Pulmonary artery endothelial cell (primary cell): Measurements from ENCODE around the gene IL1RAP. TPM values are rescaled to one million over a fixed set of nuclear protein-coding genes. Genes with fewer than 3 reads are reported as not detected.
"Not testable (repeated sequence)": the region's sequence is repeated elsewhere in the genome, so short reads cannot be mapped to it uniquely, and the experiment has no call there.

Experiments used
- DNase-seq: peaks from one replicate; pipeline ENCODE4 v3.0.0-alpha.2; 2011; ENCODE audit warnings: low read depth, low spot score
- total RNA-seq: library from RNA; depleted of rRNA; stranded (reverse); fragments of >200 nt; gene quantifications from 2 replicates; pipeline ENCODE4 v1.2.3, GENCODE V29; 2014

Gene IL1RAP
- total RNA-seq, 1 donor from 2014 or later = 9.4 TPM

GRCh38 chr3:190646996-190647395 is 133.1 kb downstream of the IL1RAP start:
- no peak for DNase-seq

DNA sequence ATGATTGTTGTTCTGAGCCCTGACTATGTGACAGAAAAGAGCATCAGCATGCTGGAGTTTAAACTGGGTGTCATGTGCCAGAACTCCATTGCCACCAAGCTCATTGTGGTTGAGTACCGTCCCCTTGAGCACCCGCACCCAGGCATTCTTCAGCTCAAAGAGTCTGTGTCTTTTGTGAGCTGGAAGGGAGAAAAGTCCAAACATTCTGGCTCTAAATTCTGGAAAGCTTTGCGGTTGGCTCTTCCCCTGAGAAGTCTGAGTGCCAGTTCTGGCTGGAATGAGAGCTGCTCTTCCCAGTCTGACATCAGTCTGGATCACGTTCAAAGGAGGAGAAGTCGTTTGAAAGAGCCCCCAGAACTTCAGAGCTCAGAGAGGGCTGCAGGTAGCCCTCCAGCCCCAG is 142.0 kb downstream of the IL1RAP start:
- DNase-seq = no peak

DNA sequence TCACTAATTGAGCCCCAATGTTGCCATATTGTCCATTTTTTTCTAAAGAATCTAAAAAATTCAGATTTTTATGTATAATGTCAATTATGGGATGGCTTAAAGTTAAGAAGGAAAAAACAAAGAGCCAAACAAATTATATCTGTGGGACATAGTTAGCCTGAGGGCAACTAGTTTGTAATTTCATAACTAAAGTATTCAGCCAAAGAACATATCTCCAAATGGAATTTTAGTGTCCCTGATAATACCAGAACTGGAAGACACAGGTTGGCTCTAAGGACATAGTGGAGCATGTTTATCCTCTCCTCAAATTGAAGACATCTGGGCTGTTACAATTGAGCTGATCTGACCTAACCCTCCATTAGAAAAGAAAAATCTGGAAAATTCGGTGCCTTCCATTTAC is 144.2 kb downstream of the IL1RAP start:
- DNase-seq = no peak

DNA sequence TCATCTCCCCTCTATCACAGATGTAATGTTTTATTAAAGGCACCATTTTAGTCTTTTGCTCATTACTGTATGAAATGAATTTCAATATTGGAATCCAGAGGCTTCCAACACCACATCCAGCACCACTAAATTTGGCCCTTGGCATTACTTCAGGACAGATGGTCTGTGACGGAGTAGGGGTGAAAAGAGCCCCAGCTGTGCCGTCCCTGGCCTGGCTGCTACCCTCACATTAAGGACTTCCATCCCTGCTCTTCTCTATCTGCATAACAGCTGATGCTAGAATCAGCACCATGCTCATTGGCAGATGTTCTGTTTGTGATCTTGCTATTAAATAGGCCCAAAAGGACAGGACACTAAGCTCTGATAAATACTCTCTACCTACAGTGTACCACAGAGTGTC is 152.9 kb downstream of the IL1RAP start:
- no peak for DNase-seq

DNA sequence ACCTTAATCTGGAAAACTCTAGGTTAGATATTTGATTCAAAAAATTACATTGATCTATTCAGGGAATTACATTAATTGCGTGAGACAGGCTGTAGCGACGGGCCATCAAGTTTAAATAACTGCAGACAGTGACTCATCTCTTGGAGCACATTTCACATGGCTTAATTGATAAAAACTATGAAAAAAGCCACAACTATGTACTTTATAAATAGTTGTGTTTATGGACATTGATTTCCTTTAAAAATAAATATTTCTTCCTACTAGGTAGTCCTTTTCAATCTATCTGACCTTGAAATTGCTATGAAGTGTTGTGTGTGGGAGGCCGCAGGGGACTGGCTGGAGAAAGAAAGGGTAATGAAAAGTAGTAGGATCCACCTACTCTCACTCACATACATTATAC is 157.8 kb downstream of the IL1RAP start:
- DNase-seq = no peak

DNA sequence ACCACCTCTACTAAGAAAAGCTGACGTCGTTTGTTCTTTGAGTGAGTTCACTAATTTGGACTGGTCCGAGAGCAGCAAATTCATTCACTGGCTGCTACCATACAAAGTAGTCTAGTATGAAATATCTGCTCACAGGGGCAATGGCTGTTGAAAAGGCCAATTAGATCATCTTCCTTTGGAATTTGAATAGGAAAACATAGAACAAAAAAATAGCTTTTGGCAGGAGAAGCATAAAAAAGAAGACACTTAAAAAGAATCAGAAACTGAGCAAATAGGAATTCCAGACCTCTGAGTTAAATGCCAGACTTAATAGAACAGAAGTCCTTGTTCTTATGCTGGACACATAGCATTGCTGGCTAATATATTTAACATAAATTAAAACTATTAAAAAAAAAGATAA is 159.3 kb downstream of the IL1RAP start:
- no peak for DNase-seq

DNA sequence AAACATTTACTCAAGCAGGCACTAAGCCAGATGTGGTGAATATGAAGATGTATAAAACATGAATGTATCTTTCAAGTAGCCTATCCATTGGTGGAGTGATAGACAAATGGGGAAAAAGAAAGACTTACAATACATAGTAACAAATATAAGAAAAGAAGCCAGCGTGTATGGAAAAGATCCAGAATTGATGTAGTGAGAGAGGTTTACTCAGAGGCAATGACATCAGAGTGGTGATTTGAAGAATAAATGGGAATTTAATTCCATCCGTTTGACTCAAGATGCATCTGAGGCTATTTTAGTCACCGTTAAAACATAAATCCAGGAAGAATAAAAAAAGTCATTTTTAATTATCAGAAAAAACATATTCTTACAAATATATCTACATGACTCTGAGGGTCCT is 162.6 kb downstream of the IL1RAP start:
- no peak for DNase-seq

DNA sequence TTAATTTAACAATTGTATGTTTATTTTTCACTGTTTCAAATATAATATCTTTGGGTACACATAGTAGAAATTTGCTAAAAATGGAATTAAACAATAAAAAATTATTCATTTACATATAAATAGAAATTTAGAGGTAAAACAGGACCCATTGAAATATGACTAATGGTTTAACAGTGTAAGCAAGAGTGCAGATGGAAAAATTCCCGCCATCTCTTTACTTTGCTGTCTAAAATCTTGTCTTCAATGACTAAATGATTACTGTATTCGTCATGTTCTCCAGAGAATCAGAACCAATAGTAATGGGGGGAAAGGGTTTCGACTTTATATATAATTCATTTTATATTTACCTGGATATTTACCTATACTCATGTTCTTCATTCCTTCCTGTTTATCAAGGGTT is 163.1 kb downstream of the IL1RAP start:
- no peak for DNase-seq

DNA sequence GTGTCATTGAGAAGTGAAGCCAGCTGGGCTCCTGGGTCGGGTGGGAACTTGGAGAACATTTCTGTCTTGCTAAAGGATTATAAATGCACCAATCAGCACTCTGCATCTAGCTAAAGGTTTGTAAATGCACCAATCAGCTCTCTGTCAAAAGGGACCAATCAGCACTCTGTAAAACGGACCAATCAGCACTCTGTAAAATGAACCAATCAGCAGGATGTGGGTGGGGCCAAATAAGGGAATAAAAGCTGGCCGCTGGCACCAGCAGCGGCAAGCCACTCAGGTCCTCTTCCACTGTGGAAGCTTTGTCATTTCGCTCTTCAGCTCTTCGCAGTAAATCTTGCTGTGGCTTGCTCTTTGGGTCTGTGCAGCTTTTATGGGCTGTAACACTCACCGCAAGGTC is 164.0 kb downstream of the IL1RAP start:
- DNase-seq = not testable (repeated sequence)

DNA sequence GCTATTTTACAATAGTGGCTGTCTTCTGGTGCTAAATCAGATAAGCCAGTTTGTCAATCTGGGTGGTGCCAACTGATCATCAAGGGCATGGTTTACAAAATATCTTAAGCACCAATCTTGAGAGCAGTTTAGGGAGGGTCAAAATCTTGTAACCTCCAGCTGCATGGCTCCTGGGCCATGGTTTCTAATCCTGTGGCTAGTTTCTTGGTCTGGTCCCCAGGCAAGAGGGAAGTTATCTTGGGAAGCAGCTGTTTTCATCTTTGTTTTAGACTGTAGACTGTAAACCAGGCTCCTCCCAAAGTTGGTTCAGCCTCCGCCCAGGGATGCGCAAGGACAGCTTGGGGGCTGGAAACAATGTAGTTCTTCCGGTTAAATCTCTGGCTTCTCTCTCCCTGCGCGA is 166.8 kb downstream of the IL1RAP start:
- no peak for DNase-seq

- DNase-seq = no peak
These were observed 170.9 kb downstream of the IL1RAP start for GRCh38 chr3:190684776-190685175.

DNA sequence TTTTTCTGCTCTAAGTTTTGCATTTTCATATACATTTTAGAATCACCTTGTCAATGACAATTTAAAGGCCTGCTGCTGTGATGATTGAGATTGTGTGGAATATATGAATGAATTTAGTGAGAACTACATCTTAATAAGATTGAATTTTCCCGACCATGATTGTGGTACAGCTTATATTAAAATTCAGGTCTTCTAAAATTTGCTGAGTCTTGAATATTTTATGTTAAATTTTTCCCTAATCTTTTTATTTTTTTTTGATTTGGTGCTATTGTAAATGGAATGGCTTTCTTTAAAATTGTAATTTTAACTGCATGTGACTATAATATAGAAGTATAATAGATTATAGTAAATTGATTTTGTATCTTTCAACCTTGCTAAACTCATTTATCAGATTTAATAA is 172.1 kb downstream of the IL1RAP start:
- no peak for DNase-seq

- no peak for DNase-seq
These were observed 176.4 kb downstream of the IL1RAP start for GRCh38 chr3:190690246-190690645.

- no peak for DNase-seq
These were observed 178.4 kb downstream of the IL1RAP start for GRCh38 chr3:190692256-190692655.

GRCh38 chr3:190694335-190695001 is 180.6 kb downstream of the IL1RAP start:
- DNase-seq = no peak

DNA sequence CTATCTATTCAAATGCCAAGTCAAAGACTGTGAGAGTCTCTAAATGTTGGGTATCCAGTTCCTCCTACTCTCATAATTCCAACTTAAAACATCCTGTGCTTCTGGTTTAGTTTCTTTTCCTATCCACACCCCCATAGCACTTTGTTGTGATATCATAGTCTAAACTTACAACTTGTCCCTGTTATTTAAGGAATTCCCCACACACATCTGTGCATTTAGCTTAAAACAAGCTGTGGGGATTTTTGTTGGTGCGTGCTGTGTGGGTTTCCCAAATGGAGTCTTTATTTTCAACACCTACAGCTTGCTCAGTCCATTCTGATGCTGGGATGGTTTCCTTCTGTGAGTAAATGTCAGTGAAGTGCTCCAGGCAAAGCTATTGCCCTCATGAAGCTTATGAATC is 181.3 kb downstream of the IL1RAP start:
- DNase-seq = no peak

DNA sequence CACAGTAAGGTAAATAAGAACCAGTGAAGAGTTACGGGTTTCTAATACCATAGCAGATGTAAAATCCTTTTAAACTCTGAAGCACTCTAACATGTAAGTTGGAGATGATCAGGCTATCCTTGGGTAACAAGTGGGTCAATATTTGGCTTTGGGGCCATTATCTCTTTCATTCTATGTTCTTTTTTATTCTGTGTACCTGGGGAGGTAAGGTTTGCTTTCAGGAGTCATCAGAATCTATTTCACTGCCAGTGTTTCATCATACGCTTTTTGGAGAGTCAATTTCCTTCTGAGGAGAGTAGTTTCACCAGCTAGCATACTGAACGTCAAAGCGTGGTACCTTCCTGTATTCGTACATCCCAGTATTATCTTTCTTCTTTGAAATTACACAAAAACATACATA is 182.1 kb downstream of the IL1RAP start:
- DNase-seq = no peak

DNA sequence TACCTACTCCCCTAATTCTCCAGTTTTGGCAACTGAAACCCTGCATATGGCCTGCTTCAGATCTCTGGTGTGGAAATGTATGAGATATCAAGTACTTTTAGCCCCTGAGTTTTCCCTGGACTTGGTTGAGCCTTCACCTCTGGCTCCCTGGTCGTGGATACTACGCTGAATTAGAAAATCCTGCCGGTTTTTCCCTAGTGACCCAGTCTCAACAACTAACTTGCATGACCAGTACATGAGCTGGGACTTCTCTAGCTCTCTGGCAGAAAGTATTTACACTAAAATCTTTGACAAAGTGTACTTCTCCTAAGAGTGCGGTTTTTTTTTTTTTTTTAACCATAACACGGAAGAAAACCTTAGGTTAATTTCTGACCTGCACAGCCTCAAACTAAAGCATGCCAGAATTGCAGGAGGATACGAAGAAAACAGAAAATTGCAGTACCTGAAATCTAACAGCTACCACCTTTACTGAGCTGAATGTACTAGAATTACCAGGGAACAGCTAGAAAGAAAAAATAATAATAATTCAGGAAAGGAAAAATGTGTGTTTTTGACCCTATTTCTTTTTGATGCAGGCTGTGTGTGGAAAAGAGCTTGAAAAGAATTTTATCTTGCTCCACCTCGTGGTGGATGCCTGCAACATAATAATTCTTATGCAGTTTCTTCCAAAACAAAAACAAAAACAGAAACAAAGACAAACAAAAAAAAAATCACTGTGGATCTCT is 183.1 kb downstream of the IL1RAP start:
- peak; percentile 3 for DNase-seq

- no peak for DNase-seq
These were observed 183.6 kb downstream of the IL1RAP start for GRCh38 chr3:190697502-190697830.

DNA sequence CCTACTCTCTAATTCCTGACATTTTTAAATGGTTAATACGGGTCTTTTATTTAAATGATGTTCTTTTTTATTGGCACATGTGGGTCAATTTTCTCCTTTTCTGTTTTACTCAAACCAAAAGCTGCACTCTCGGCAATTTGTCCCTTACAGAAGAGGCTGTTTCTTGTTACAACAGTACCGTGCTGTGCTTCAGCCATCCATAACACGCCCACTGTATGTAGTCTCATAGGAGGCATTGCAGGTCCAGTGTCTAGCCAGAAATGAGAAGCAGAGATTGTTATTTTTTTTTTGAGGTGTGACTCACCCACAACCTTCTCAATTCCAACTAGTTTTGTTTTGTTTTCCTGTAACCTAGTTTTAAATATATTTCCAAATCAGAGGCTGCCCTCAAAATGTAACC is 184.0 kb downstream of the IL1RAP start:
- DNase-seq = no peak

GRCh38 chr3:190699776-190700175 is 185.9 kb downstream of the IL1RAP start:
- no peak for DNase-seq

DNA sequence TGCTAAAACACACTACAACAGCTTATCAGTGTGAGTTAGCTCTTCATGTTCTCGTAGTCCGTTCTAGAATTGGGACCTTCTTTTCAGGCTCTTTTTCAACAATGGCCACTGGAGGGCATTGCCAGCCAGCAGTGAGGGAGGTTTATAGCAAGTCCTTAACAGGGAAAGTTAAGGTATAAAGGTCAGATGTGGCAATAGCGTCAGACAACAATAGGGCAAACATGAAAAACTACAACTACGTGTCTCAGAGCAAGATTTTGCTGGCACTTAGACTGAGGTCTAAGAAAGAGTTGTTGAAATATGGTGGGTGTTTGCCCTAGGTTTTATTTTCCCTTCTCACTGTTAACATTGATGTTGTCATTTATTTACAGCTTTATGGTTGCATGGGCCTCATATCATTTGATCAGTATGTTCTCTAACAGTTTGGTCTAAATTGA is 187.2 kb downstream of the IL1RAP start:
- DNase-seq = no peak

DNA sequence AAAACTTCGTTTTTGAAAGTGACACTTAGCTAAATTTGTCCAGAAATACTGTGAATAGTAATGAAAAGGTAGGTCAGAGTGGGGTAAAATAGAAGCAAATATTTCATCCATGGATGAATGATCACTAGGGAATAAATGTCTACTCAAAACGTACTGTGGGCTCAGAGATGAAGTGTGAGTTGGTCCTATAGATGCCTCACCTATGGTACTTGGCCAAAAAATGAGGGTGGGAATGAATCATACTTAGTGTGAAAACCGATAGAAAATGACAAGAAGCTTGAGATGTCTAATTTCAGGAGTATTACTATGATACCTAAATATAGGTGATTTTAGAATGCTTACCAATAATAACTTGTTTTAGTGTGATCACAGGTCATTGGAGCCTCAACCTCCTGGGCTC is 192.7 kb downstream of the IL1RAP start:
- DNase-seq = no peak
